ENCODE data around the gene PCDHGC3.

Gene PCDHGC3

DNA sequence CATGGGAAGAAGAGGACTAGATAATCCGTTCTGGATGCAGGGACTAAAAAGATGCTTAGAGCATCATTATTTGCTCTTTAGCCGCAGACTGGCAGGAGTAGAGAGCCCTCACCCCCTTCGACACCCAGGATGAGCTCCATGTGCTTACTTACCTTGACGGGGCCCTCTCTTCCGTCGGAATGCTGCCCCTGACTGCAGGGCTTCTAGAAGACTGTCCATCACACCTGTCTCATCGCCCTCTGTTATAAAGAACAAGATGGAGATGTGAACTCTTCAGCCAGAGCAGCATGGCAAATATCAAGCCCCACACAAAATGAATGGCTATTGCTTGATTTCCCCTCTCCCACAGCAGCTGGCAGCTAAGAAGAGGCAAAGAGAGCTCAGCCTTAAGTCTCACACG lies 48.2 kb downstream of the PCDHGC3 start:
- peaks cover 95% of the 10 kb centered on the region for H3K36me3 ChIP-seq
- H3K4me3 ChIP-seq (ENCODE audit: low read depth in 1 of 2, low read length in 1 of 2) = no peak overlapping the region
- H3K27ac ChIP-seq = no peak overlapping the region
- H3K4me1 ChIP-seq (ENCODE audit: control insufficient read depth in 1 of 2, insufficient read depth in 1 of 2, low read depth in 1 of 2, low read length in 1 of 2) = peaks cover 33 to 38% of the 10 kb centered on the region in 2 experiments
- TF ChIP-seq, protein P1, sequence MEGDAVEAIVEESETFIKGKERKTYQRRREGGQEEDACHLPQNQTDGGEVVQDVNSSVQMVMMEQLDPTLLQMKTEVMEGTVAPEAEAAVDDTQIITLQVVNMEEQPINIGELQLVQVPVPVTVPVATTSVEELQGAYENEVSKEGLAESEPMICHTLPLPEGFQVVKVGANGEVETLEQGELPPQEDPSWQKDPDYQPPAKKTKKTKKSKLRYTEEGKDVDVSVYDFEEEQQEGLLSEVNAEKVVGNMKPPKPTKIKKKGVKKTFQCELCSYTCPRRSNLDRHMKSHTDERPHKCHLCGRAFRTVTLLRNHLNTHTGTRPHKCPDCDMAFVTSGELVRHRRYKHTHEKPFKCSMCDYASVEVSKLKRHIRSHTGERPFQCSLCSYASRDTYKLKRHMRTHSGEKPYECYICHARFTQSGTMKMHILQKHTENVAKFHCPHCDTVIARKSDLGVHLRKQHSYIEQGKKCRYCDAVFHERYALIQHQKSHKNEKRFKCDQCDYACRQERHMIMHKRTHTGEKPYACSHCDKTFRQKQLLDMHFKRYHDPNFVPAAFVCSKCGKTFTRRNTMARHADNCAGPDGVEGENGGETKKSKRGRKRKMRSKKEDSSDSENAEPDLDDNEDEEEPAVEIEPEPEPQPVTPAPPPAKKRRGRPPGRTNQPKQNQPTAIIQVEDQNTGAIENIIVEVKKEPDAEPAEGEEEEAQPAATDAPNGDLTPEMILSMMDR (IDR thresholded peaks at IDR 0.05) = no peak
- H3K27me3 ChIP-seq = no peaks in the 10 kb centered on the region
- H3K9me3 ChIP-seq = no peaks in the 10 kb centered on the region

DNA sequence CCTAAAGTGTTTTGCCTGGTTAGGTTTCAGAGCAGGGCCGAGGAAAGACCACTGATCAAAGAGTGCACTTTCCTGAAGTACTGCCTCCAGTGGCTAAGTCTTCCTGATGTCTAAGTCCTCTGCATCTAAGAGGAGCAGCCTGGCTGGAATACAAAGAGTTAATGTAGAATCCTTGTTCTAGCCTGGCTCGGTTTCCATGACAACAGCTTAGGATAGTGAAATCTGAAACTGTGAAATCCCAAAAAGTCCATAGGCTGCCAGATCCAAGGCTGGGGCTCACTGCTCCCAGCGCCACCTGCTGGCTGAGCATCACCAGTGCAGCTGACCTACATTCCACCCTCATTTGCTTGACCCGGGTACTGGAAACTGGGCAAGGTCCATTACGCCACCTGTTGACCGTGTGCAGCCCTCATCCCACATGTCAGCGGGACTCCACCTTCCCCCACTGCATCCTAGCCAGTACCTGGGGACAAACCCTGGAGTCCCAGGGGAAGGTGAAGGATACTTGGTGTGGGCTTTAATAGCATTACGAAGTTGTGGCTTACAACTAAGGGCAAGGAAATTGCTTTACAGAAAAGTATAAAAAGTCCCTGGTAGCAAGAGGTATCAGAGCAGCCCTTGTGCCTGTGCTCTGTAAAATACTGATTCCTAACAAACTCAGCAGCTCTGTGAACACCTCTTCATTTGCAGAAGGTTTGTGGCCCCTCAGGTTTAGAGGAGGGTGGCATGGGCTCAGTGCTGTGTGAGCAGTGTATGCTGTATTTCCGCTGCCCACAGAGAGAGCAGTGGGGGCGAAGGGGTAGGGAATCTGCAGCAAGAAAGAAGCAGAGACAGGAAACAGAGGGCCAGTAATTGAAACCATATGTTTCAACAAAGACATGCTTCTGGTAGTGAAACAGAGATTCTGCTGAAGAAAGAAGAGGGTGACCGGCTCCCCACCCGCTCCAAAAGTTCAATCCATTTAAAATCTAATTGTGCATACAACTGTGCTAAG lies 49.1 kb downstream of the PCDHGC3 start:
- Histone ChIP-seq H3K9me3 (no peaks in the 10 kb centered on the region), H3K27me3 (no peaks in the 10 kb centered on the region), H3K4me1 (ENCODE audit: control insufficient read depth in 1 of 2, insufficient read depth in 1 of 2, low read depth in 1 of 2, low read length in 1 of 2) (peaks cover 24 to 29% of the 10 kb centered on the region in 2 experiments), H3K27ac (peak overlapping the region; percentile 35), H3K4me3 (ENCODE audit: low read depth in 1 of 2, low read length in 1 of 2) (no peak overlapping the region), H3K36me3 (peaks cover 96% of the 10 kb centered on the region)
- TF ChIP-seq, protein P1 (IDR thresholded peaks at IDR 0.05) = peak; percentile 96

DNA sequence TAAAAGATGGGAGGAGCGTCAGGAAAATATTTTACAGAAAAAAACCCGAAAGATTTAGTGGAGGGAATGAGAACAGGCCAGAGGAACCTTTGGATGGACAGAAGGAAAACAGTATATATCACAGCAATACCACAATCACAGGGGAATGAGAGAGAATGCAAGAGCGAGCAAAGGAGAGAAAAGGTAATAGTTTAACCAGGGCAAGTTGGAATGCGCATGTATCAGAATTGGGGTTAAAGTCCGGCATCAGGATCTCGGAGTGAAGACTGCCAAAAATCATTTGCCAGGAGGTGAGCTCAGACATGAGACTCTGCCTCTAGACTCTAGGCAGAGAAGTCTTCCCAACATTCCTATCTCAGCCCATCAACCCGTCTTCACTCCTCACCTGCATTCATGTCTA lies 49.9 kb downstream of the PCDHGC3 start:
- H3K4me3 ChIP-seq (ENCODE audit: low read depth in 1 of 2, low read length in 1 of 2) = no peak overlapping the region
- TF ChIP-seq, protein P1 (IDR thresholded peaks at IDR 0.05) = no peak
- H3K27ac ChIP-seq = no peak overlapping the region
- H3K9me3 ChIP-seq = no peaks in the 10 kb centered on the region
- H3K4me1 ChIP-seq (ENCODE audit: control insufficient read depth in 1 of 2, insufficient read depth in 1 of 2, low read depth in 1 of 2, low read length in 1 of 2) = peaks cover 17 to 22% of the 10 kb centered on the region in 2 experiments
- H3K27me3 ChIP-seq = no peaks in the 10 kb centered on the region
- peaks cover 100% of the 10 kb centered on the region for H3K36me3 ChIP-seq

DNA sequence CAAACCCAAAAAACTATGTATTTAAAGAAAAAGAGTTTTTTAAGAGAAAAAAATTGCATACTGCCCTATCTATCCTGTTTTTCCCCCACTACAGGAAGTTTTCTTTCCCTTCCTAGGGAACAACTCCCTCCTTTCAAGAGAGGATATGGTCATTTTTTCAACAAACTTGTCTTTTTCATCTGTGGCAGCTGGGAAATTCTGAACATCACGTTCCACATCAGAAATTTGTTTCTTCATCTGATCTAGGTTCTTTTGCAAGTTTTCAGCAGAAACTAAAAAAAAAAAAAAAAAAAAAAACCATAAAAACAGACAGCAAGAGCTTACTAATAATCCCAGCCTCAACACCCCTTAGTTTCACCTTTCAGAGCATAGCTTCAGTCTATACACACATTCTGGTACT lies 51.7 kb downstream of the PCDHGC3 start:
- H3K36me3 ChIP-seq = peaks cover 99% of the 10 kb centered on the region
- no peaks in the 10 kb centered on the region for H3K27me3 ChIP-seq
- H3K4me3 ChIP-seq (ENCODE audit: low read depth in 1 of 2, low read length in 1 of 2) = no peak overlapping the region
- TF ChIP-seq, protein P1 (IDR thresholded peaks at IDR 0.05) = no peak
- H3K9me3 ChIP-seq = no peaks in the 10 kb centered on the region
- H3K27ac ChIP-seq = no peak overlapping the region
- H3K4me1 ChIP-seq (ENCODE audit: control insufficient read depth in 1 of 2, insufficient read depth in 1 of 2, low read depth in 1 of 2, low read length in 1 of 2) = peaks cover 0 to 6% of the 10 kb centered on the region in 2 experiments
